Uterus (tissue), 2 donors: ENCODE data around the gene CCDC87.

Source experiments
- CTCF ChIP-seq, 4 experiments: fragments of 200-600 bp in 2 of 4; fragments of 450-650 bp in 2 of 4; sonication (generic) in 2 of 4; IDR thresholded peaks; one replicate each; pipeline ENCODE4 v1.5.1; 2016 to 2019; ENCODE audit warnings: antibody characterized with exemption in 4 of 4, mild to moderate bottlenecking in 2 of 4, moderate library complexity in 1 of 4
- POLR2A ChIP-seq, 2 donors: fragments of 450-650 bp; IDR thresholded peaks; one replicate each; pipeline ENCODE4 v1.6.1; 2016; ENCODE audit warnings: antibody characterized with exemption in 2 of 2, mild to moderate bottlenecking in 1 of 2, moderate library complexity in 1 of 2

DNA sequence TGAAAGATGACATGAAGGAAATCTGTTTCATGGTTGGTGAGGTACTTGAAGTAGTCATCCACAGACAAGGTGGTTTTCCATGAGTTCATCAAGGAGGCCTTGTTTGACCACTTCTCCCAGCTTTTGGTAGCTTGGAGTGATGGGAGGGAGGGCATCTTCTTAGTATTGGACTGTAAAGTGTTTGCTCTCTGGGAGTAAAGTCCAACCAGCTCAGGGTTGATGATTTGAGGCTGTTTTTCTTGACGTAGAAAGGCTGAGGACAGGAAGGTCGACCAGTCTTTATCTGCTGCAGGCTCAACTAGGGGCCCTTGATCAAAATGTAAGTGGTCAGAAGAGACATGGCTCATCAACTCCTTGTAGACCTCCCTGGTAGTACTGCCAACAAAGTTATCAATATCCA, 1.7 kb downstream of the CCDC87 start:
- no peak for TF ChIP-seq POLR2A (IDR thresholded peaks at IDR 0.05)
- TF ChIP-seq CTCF (IDR thresholded peaks at IDR 0.05), result no peak
